ENCODE measurements around the gene PPP1R12B.
"Not testable (repeated sequence)": the region's sequence is repeated elsewhere in the genome, so short reads cannot be mapped to it uniquely, and the experiment has no call there.

PPP1R12B gene

DNA sequence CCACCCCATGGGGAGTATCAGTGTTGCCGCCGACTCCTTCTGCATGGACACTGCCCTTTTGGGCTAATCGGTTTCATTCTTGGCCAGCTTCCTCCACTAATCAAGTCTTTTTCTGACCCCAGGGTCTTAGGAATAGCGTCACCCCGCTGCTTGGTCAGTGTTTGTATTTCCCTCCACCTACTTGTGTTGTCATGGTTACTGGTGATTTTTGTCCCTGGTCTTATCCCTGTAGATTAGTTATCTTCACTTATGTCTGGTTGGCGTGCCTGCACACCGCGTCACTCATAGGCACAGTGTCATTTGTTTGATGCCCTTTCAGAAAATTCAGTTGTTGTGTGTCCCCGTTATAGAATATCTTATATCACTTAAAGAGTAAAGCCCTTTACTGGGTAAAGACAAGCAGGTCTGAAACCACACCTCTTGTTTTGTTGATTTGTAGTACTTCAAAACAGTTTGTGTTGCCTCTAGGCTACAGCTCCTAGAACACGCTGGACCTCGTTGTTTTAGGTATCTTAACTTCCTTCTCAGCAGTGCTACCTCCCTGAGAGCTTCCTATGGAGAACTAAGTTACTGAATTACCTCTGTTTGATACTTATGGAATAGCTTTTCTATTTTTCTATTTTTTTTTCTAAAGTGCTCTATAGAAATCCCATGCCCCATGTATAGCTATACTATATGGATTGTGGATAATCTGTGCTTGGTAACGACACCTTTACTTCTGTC, 868 bp downstream of the PPP1R12B start:
- DNase-seq, result peak; percentile 16

DNA sequence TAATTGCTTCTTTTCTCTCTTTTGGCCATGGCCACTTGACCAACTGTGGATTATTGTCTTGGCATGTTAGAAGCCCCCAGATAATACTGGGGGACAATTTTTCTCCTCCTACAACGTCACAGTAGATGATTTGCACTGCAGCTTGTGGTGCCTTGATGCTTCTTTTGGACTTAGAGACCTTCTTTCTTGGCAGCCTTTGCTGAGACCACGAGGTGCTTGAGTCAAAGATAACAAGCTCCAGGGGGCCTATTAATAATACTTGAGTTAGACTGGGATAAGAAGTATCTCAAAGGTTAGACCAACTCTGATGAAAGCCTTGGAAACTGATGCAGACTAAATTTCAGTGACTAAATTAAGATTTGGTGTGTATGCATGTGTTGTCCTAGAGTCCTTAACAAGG, 3.2 kb downstream of the PPP1R12B start:
- DNase-seq, result no peak

DNA sequence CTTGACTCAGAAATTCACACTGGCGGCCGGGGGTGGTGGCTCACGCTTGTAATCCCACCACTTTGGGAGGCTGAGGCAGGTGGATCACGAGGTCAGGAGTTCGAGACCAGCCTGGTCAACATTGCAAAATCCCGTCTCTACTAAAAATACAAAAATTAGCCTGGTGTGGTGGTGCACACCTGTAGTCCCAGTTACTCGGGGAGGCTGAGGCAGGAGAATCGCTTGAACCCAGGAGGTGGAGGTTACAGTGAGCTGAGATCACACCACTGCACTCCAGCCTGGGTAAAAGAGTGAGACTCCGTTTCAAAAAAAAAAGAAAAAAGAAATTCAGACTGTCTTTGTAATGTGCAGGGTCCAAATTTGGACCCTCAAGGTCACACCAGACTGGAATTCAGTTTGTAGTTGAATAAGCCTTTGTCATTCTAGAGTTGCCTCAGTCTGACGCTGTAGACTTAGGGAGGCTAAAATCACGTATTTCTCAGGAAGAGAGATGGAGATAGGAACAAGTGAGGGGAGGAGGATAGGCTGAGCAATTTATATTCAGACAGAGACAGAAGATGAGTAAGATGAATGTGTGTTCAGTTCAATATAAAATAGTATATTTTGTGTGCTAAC, 4.2 kb downstream of the PPP1R12B start:
- not testable (repeated sequence) for DNase-seq

DNA sequence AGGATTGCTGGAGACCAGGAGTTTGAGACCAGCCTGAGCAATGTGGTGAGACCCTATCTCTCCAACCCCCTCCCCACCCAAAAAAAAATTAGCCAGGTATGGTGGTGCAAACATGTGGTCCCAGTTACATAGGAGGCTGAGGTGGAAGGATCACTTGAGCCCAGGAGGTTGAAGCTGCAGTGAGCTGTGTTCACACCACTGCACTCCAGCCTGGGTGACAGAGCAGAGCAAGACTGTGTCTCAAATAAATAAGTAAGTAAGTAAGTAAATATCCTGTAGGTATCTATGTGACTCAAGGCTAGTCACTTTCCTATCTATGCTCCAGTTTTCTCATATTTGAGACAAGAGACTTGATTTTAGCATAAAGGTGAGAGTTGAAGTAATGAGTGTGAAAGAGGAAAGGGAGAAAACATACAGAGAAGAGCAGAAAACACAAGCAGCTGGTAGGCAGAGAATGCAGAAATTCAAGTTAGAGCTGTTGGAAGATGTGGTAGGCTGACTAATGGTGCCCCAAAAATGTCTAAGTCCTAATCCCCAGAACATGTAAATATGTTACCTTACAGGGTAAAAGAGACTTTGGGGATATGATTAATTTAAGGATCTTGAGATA, 7.5 kb downstream of the PPP1R12B start:
- DNase-seq, result no peak

DNA sequence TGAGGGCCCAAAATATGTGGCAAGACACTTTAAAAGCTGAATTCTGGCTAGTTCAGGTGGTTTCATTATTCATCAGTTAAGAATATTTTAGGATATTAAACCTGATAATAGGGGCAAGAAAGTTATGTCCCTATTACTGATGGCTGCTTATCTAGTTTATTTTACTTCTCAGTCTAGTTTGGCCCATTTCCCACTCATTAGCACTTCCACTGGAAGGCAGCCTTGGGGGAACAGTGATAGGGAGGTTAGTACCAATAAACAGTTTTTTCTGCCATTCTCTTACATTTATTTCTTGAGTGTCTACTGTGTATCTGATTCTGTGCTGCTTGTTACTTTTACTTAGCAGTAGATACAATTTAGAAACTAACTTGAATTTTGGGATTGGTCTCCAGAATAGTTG, 9.0 kb downstream of the PPP1R12B start:
- DNase-seq, result no peak

DNA sequence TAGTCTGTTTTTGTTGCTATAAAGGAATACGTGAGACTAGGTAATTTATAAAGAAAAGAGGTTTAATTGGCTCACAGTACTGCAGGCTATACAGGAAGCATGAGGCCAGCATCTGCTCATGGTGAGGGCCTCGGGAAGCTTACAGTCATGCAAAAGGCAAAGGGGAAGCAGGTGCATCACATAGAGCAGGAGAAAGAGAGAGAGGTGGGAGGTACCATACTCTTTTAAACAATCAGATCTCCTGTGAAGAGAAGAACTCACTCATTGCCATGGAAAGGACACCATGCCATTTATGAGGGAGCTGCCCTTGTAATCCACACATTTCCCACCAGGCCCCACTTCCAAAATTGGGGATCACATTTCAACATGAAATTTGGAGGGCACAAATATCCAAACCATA, 12.7 kb downstream of the PPP1R12B start:
- no peak for DNase-seq

DNA sequence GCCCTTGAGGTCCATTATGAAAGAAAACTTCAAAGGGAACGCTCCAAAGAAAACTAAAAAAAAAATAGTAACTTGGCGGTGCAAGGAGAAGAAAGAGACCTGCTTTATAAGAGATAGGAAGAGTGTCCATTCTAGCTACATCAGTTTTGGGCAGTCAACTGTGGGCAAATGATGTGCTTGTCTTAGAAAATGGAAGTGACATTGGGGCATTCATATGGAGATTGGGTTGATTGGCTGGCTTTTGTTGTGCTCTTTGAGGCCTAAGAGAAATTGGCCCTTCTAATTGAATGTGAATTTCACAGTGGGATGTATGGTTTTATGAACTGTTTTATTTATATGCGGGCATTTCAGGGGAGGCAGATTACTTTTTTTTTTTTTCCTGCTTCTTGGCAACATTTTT, 13.2 kb downstream of the PPP1R12B start:
- no peak for DNase-seq

DNA sequence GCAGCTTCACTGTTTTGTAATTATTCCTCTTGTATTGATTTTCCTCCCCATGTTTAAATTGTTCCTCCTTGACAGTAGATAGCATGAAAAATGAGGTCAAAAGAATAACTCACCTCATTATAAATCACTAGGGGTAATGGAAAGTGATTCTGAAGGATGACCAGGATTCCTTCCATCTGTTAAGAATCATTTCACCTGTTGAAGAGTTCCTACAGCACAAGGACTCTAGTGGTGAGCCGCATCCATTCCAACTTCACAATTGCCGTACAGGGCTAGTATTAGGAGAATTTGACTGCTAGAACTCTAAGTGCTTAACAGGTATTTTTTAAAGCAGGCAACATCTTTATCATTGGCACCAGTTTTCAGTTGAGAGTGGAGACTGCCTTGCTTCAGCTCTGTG, 13.7 kb downstream of the PPP1R12B start:
- DNase-seq, result no peak

DNA sequence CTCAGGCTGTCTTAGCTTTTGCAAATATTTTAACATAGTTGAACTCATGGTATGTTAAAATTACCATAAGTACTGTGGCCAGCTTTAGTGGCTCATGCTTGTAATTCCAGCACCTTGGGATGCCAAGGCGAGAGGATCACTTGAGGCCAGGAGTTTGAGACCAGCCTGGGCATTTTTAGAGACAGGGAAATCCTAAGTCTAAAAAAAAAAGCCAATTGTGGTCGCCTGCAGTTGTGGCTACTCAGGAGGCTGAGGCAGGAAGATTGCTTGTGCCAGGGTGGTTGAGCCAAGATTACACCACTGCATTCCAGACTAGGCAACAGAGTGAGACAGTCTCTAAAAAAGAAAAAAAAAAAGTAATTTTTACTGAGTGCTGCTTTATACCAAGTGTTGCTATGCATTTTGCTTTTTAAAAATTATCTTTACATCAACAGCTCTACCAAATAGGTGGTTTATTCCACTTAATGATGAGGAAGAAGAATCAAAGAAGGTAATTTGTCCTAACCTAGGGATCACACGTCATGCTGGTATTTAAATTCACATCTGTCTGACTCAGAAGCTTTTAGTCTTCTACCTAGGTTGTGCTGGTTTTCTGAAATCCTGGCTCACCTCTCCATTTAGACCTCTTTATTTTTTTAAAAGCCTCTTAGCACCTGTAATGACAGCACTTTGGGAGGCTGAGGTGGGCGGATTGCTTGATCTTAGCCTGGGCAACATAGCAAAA, 16.8 kb downstream of the PPP1R12B start:
- DNase-seq, result no peak

DNA sequence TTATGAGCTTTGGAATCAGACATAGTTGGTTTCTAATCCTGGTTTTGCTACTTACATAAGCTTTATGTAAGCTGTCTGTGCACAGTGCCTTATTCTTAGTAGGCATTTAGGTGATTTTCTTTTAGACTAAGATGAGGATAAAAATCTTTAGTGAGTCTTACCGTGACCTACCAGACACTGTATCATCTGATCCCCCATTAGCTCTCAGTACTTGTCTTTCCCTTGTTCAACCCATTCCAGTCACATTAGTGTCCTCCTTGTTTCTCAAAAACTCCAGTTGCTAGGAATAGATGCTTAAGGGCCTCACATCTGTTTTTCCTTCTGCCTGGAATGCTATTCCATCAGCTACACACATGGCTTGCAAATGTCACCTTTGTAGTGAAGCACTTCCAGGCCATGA, 18.8 kb downstream of the PPP1R12B start:
- no peak for DNase-seq

DNA sequence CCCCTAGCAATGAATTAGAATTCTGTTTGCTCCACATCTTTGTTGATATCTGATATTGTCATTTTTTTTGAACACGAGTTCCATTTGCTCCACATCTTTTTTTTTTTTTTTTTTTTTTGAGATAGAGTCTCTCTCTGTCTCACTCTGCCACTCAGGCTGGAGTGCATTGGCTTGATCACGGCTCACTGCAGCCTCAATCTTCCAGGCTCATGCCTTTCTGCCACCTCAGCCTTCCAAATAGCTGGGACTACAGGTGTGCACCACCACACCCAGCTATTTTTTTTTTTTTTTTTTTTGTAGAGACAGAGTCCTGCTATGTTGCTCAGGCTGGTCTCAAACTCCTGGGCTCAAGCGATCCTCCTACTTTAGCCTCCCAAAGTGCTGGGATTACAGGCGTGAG, 22.4 kb downstream of the PPP1R12B start:
- not testable (repeated sequence) for DNase-seq

DNA sequence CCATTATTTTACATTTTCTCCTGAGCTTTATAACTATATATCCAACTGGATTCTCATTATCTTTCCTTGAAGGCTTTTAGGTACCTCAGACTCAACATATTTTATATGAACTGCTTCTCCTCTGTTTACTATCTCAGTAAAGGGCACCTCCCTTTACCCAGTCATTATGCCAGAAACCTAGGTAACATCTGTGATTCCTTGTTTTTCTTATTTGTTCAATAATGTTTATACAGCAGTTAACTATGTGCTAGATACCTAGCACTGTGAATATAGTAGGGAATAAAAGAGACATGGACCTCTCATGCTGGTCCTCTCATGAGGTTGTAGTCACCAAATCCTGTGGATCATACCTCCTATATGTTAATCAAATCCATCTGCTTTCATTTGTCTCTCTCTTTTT, 25.6 kb downstream of the PPP1R12B start:
- no peak for DNase-seq

DNA sequence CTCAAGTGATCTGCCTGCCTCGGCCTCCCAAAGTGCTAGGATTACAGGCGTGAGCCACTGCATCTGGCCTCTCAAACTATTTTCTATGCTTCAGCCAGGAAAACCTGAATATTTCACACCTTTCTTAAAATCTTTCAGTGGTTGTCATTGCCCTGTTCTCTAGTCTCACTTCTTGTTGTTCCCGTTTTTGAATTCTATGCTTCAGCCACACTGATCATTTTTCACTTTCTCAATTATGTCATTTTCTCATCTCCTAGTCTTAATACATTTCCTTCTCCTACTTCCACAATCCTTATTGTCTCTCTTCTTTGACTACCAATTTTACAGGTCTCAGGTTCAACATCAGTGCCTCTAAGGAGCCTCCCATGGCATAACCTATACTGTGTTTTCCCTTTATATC, 26.7 kb downstream of the PPP1R12B start:
- DNase-seq, result not testable (repeated sequence)

DNA sequence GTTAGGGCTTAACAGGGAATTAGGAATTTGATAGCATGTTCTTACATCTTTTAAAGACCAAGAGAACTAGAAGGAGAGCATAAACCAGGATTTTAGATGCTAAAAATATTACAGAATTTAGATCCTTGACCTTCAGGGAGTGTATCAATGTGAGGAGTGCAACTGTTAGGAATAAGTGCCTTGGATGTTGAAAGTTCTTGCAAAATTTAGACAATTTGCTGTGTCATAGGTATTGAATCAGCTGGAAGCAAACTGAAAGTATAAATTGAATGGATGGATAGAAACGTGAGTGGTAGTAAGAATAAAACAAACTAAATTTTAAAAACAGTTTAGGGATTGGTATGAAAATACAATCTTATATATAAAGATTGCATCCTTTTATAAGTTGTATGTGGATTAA, 27.7 kb downstream of the PPP1R12B start:
- DNase-seq, result no peak

DNA sequence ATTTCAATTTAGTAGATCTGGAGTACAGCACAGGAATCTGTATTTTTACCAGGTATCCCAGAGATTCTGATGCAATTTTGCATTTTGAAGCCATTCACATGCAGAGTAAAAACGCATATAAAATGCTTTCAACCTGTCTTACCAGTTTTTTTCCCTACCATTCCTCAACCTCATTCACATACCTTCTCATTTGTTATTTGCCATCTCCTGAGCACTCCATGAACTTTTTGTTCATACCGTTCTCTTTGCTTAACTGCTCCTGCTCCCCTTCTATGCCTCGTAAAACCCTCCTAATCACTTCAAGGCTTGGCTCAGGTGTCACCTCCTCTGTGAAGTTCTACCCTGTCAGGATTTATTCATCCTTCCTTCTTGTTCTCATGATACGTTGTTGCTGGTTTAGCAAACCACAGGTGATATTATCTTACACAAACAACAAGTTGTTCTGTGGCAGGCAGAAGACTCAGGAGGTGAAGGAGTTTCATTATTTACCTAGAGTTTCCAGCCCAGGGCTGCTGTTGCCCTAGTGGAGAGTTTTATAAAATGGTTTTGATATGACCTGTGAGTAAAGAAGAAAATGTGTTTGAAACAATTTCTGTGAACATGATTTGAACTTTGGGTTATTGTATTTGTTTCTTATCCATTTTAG, 31.5 kb downstream of the PPP1R12B start:
- not testable (repeated sequence) for DNase-seq

DNA sequence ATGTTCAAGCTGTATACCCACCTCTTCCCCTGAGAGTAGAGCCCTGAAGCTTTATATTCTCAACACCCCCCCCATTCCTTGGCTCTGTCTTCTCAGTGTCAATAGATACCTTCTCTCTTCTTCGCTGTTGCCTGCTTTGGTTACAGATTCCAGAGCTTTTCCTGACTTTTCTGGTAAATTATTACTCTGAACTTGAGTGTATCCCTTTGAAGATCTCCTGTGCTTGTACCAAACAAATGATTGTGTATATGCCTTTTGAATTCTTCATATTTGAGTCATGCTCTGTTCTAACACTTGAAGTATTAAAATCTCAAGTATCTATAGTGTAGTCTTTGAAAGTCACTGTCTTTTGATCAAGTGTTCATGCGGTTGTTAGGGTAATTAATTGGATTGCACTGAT, 32.0 kb downstream of the PPP1R12B start:
- DNase-seq, result not testable (repeated sequence)

DNA sequence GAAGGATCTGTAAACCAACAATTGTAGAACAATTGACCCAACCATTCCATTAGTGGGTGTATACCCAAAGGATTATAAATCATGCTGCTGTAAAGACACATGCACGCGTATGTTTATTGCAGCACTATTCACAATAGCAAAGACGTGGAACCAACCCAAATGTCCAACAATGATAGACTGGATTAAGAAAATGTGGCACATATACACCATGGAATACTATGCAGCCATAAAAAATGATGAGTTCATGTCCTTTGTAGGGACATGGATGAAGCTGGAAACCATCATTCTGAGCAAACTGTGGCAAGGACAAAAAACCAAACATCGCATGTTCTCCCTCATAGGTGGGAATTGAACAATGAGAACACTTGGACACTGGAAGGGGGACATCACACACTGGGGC, 33.4 kb downstream of the PPP1R12B start:
- not testable (repeated sequence) for DNase-seq

DNA sequence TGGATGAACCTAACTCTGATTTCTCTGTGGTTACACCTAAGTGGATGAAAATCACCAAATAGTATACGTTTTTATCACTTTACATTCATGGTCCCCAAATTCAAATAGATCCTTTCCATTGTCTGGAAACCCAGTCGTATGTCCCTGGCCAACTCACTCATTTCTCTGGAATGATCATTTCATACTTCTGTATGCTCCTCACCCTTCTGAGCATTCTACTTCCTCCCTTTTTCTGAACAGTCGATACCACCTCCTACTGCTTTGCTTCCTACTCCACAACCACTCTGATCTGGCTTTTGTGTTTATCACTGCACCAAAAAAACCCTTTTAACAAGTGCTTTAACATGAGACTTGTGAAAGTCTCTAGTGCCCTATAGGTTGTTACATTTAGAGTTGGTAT, 47.3 kb downstream of the PPP1R12B start:
- not testable (repeated sequence) for DNase-seq

DNA sequence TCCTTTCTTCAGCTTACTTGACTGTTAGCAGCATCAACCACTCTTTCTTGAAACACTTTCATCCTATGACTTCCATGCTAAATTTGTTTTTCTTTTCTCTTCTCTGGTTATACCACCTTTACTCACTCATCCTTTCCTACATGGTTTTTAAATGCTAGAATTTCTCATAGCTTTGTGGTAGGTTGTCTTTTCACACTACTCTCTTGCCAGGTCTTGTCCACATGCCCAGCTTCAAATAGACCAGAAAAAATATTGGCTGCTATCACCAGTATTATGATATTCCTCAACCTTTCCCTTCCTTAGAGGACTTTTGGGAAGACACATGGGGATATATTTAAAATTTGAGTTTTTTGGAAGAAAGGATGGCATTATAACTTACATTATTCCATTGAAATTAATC, 48.8 kb downstream of the PPP1R12B start:
- DNase-seq, result no peak

DNA sequence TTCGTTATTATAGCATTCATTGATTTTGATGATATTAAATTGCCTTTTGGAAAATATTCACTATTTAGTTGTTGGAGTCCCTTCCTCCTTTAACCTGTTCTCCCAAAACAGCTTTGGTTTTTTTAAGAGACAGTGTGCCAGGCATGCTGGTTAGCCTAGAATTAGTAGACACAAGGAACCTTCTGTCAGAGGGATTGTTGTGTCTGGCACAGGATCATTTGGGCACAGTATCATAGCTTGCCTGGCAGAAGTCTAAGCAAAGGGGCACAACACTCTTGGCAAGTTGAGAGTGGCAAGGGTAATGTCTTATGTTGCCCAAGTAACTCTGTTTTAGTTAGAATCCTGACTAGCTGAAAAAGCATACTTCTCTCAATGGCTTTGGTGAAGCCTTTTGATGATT, 49.9 kb downstream of the PPP1R12B start:
- DNase-seq, result not testable (repeated sequence)

DNA sequence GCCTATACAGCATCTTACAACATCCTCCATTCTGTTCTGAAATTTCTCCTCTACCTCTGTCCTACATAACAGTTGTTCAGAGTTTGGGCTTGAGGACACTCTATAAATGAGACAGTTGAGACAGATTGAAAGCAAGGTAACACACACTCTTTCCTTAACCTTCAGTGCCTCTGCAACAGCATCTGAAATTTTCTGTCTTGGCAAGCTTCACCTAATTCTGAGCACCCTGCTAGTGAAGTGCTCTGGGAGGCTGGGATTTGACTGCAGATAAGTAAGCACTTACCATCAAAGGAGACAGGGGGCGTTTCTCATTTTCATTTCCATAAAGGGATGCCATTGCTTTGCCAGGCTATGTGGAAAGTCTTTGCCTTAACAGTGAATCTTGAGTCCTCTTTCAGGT, 53.3 kb downstream of the PPP1R12B start:
- DNase-seq, result not testable (repeated sequence)

DNA sequence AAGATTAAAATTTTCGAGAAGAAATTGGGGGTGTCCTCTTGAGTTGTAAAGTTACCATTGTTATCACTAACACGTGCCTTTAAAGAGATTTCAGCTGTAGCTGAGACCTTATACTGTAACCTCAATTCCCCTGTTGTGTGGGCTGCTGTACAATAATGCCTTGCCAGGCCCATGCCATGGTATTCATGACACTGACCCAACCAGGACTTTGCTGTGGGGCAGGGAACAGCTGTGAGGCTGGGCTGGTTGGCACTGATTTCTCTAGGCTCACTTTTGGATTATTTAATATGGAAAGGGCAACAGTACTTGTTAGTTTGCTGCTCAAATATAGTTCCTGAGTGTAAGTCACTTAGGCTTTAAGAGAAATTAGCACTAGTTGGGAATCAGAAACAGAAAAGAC, 54.9 kb downstream of the PPP1R12B start:
- DNase-seq, result not testable (repeated sequence)

DNA sequence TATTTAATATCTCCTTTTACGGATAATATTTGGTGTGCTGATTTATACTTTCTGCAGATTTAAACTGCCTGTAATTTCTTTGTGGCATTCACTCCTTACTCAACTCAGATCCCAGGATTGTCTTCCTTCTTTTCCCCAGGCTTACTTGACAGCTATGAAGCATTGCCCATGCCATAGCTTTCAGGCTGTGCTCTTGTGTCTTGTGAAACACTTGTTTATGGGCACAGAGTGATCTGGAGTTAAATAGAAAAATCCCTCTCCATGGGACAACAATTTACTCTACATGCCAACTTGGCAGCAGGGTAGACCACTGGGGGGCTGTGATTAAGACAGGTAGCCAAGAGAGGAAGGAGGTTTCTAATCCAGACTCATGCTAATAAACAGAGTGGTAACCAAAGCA, 57.4 kb downstream of the PPP1R12B start:
- DNase-seq, result no peak

Data from activated naive CD4-positive, alpha-beta T cell treated with anti-CD3 and anti-CD28 coated beads, Interleukin-2, amount 50 U/mL, for 16 hours (primary cell).